ENCODE measurements around the gene ANKS6. TPM values are rescaled to one million over a fixed set of nuclear protein-coding genes. Genes with fewer than 3 reads are reported as not detected.

Gene ANKS6
- total and polyA plus RNA-seq, 10 of the 15 experiments (the other 5 are each of a cell fraction or from before 2014, with no cell fraction given) = 2.0 to 16.2 (median 6.1) TPM

- Histone ChIP-seq H3K27ac (ENCODE audit: control insufficient read depth, insufficient read depth) (no peak overlapping the region), H3K36me3 (ENCODE audit: control insufficient read depth in 2 of 2, insufficient read depth in 2 of 2, low read length in 1 of 2) (no peaks in the 10 kb centered on the region), H3K4me3 (no peak overlapping the region), H4K20me1 (ENCODE audit: control insufficient read depth, insufficient read depth) (no peaks in the 10 kb centered on the region), H3K4me2 (ENCODE audit: control insufficient read depth, insufficient read depth) (no peak overlapping the region), H3K27me3 (replicated peaks in 1 of 2; ENCODE audit: control insufficient read depth in 2 of 2, insufficient read depth in 2 of 2, low read length in 1 of 2) (no peaks in the 10 kb centered on the region; a peak in 1 of 4 replicates), H3K4me1 (ENCODE audit: control insufficient read depth, insufficient read depth, low read length) (no peaks in the 10 kb centered on the region), H2AFZ (ENCODE audit: control insufficient read depth, low read depth, low read length) (no peak overlapping the region), H3K9me3 (replicated peaks; ENCODE audit: control insufficient read depth, insufficient read depth, low read length) (no peaks in the 10 kb centered on the region), H3K9ac (ENCODE audit: control insufficient read depth, insufficient read depth, low read length) (no peak overlapping the region), H3K79me2 (ENCODE audit: control insufficient read depth, insufficient read depth, low read length) (no peaks in the 10 kb centered on the region)
- no peak for FAIRE-seq
- SMC1A ChIA-PET (ENCODE audit: uncharacterized antibody, unreplicated experiment) = interaction anchor here (1.1 kb wide), 1 partner anchor 11 kb away, joined by 3 read pairs; no protein-coding TSS in a partner anchor
- POLR2A ChIA-PET = no interaction called here
- in situ Hi-C loops (cut with MboI) (no loop called here), intact Hi-C loops (cut with micrococcal nuclease; ENCODE audit: unreplicated experiment) (loop anchor here (5.0 kb wide), 1 partner anchor 891 kb away; no protein-coding TSS in a partner anchor)
- 37% methylated on average over 4 of the region's 4 CpGs for WGBS (ENCODE audit: insufficient coverage, insufficient replicate concordance, low lambda C conversion rate, missing lambda C conversion rate)
- ATAC-seq = no peak
- no TSS peak for BruUV-seq (replicated peaks)
- TF ChIP-seq WRNIP1 (IDR thresholded peaks at IDR 0.05; ENCODE audit: borderline replicate concordance, low read depth, low read length) (no peak), SMAD1 (IDR thresholded peaks at IDR 0.05; ENCODE audit: low read depth, partially characterized antibody) (no peak), HCFC1 (IDR thresholded peaks at IDR 0.05; ENCODE audit: low read length) (no peak), ZBED1 (IDR thresholded peaks at IDR 0.05; ENCODE audit: borderline replicate concordance) (no peak)
- RAD21 ChIA-PET (ENCODE audit: unreplicated experiment) = no interaction called here
- DNase-seq (ENCODE audit: low read depth, low spot score) = no peak
- CTCF ChIA-PET = interaction anchor here (0.8 kb wide), 1 partner anchor 11 kb away, joined by 3 read pairs; no protein-coding TSS in a partner anchor
These were observed 39.9 kb upstream of the ANKS6 start for GRCh38 chr9:98836206-98836605.

GRCh38 chr9:98834386-98834785 lies 38.0 kb upstream of the ANKS6 start:
- no peak overlapping the region for H3K9ac ChIP-seq (ENCODE audit: control insufficient read depth, insufficient read depth, low read length)
- no peak overlapping the region for H3K4me2 ChIP-seq (ENCODE audit: control insufficient read depth, insufficient read depth)
- no peaks in the 10 kb centered on the region for H3K79me2 ChIP-seq (ENCODE audit: control insufficient read depth, insufficient read depth, low read length)
- intact Hi-C loops (cut with micrococcal nuclease; ENCODE audit: unreplicated experiment) (no loop called here), in situ Hi-C loops (cut with MboI) (no loop called here)
- POLR2A ChIA-PET = no interaction called here
- H3K27me3 ChIP-seq (replicated peaks in 1 of 2; ENCODE audit: control insufficient read depth in 2 of 2, insufficient read depth in 2 of 2, low read length in 1 of 2) = no peaks in the 10 kb centered on the region; a peak in 1 of 4 replicates
- TF ChIP-seq ATF7 (IDR thresholded peaks at IDR 0.05; ENCODE audit: low read depth) (no peak), SRF (IDR thresholded peaks at IDR 0.05; ENCODE audit: low read depth in 2 of 2, low read length in 2 of 2) (no peak), DPF2 (IDR thresholded peaks at IDR 0.05) (no peak)
- H3K36me3 ChIP-seq (ENCODE audit: control insufficient read depth in 2 of 2, insufficient read depth in 2 of 2, low read length in 1 of 2) = no peaks in the 10 kb centered on the region
- no peaks in the 10 kb centered on the region for H3K9me3 ChIP-seq (replicated peaks; ENCODE audit: control insufficient read depth, insufficient read depth, low read length)
- H2AFZ ChIP-seq (ENCODE audit: control insufficient read depth, low read depth, low read length) = no peak overlapping the region
- DNase-seq (ENCODE audit: low read depth, low spot score) = no peak
- FAIRE-seq = no peak
- CTCF ChIA-PET = no interaction called here
- no TSS peak for BruUV-seq (replicated peaks)
- 44% methylated on average over 9 of the region's 9 CpGs for WGBS (ENCODE audit: insufficient coverage, insufficient replicate concordance, low lambda C conversion rate, missing lambda C conversion rate)
- RAD21 ChIA-PET (ENCODE audit: unreplicated experiment) = no interaction called here
- H3K4me1 ChIP-seq (ENCODE audit: control insufficient read depth, insufficient read depth, low read length) = no peaks in the 10 kb centered on the region
- no peak overlapping the region for H3K4me3 ChIP-seq
- no peak for ATAC-seq
- H3K27ac ChIP-seq (ENCODE audit: control insufficient read depth, insufficient read depth) = no peak overlapping the region
- SMC1A ChIA-PET (ENCODE audit: uncharacterized antibody, unreplicated experiment) = no interaction called here
- no peaks in the 10 kb centered on the region for H4K20me1 ChIP-seq (ENCODE audit: control insufficient read depth, insufficient read depth)
